GM23248 (cell line): ENCODE data around the gene APOC3. TPM values are rescaled to one million over a fixed set of nuclear protein-coding genes. Genes with fewer than 3 reads are reported as not detected.

Source experiments
- DNase-seq: peaks from one replicate; pipeline ENCODE4 v3.0.0-alpha.2; 2015
- H2AFZ ChIP-seq: fragments of 200-600 bp; sonication (generic); 2 replicates; pipeline ENCODE4 v1.6.1; 2016; ENCODE audit warnings: antibody characterized with exemption
- H3F3A ChIP-seq: fragments of 200-600 bp; sonication (generic); 2 replicates; pipeline ENCODE4 v1.6.1; 2016; ENCODE audit warnings: mild to moderate bottlenecking, antibody characterized with exemption, mixed run types; ENCODE audit not compliant: insufficient read depth
- H3K27ac ChIP-seq: fragments of 200-600 bp; sonication (generic); 2 replicates; pipeline ENCODE4 v1.5.1; 2016; ENCODE audit warnings: mild to moderate bottlenecking
- H3K27me3 ChIP-seq: fragments of 200-600 bp; sonication (generic); replicated peaks from 2 replicates; pipeline ENCODE4 v1.6.1; 2016; ENCODE audit warnings: mild to moderate bottlenecking; ENCODE audit not compliant: insufficient read depth
- H3K36me3 ChIP-seq: fragments of 200-600 bp; sonication (generic); 2 replicates; pipeline ENCODE4 v1.6.1; 2016; ENCODE audit warnings: low read depth, mild to moderate bottlenecking
- H3K4me1 ChIP-seq: fragments of 200-600 bp; sonication (generic); 2 replicates; pipeline ENCODE4 v1.6.1; 2016; ENCODE audit warnings: mild to moderate bottlenecking; ENCODE audit not compliant: insufficient read depth
- H3K4me2 ChIP-seq: fragments of 200-600 bp; sonication (generic); one replicate; pipeline ENCODE4 v1.6.1; 2016; ENCODE audit warnings: mild to moderate bottlenecking; ENCODE audit not compliant: unreplicated experiment
- H3K4me3 ChIP-seq: fragments of 200-600 bp; sonication (generic); 2 replicates; pipeline ENCODE4 v1.5.1; 2016; ENCODE audit warnings: mild to moderate bottlenecking
- H3K79me2 ChIP-seq: fragments of 200-600 bp; sonication (generic); 2 replicates; pipeline ENCODE4 v1.6.1; 2016; ENCODE audit warnings: mild to moderate bottlenecking; ENCODE audit not compliant: insufficient read depth
- H3K9ac ChIP-seq: fragments of 200-600 bp; sonication (generic); 2 replicates; pipeline ENCODE4 v1.6.1; 2016; ENCODE audit warnings: mild to moderate bottlenecking
- H3K9me2 ChIP-seq: fragments of 200-600 bp; sonication (generic); 2 replicates; pipeline ENCODE4 v1.6.1; 2016; ENCODE audit warnings: mixed run types, mild to moderate bottlenecking, moderate library complexity; ENCODE audit not compliant: insufficient read depth
- H3K9me3 ChIP-seq: fragments of 200-600 bp; sonication (generic); one replicate; pipeline ENCODE4 v1.6.1; 2017; ENCODE audit warnings: low read depth
- H4K20me1 ChIP-seq: fragments of 200-600 bp; sonication (generic); 2 replicates; pipeline ENCODE4 v1.6.0; 2016; ENCODE audit not compliant: insufficient read depth
- EZH2 ChIP-seq: fragments of 200-600 bp; sonication (generic); IDR thresholded peaks from 2 replicates; pipeline ENCODE4 v1.6.1; 2018; ENCODE audit warnings: antibody characterized with exemption, mild to moderate bottlenecking; ENCODE audit not compliant: insufficient read depth, poor library complexity, severe bottlenecking
- EZH2phosphoT487 ChIP-seq: fragments of 200-600 bp; sonication (generic); IDR thresholded peaks from 2 replicates; pipeline ENCODE4 v1.6.1; 2018; ENCODE audit warnings: antibody characterized with exemption, moderate library complexity, mild to moderate bottlenecking, low read depth; ENCODE audit not compliant: insufficient read depth
- WGBS, 2 experiments: methylation state at CpG; one replicate each; pipeline ENCODE4 v1.1.6; 2015 to 2017; ENCODE audit warnings: low lambda C conversion rate in 2 of 2, low coverage in 1 of 2; ENCODE audit errors: missing lambda C conversion rate in 2 of 2; 5-methylcytosine and 5-hydroxymethylcytosine counted together
- in situ Hi-C: fragments of 300-500 bp; cut with MboI; formaldehyde crosslinking; loops from 2 replicates; pipeline ENCODE4 v1.15.0; 2020
- polyA plus RNA-seq: library from polyadenylated mRNA; unstranded; fragments of >200 nt; fragmentation: Nextera tagmentation; extraction: Ambion mirVana; gene quantifications from 2 replicates; pipeline ENCODE4 v1.2.1, GENCODE V29; 2016
- total RNA-seq: library from RNA; depleted of rRNA; stranded (reverse); fragments of >200 nt; shearing (Covaris generic); gene quantifications from 2 replicates; pipeline ENCODE4 v1.2.3, GENCODE V29; 2014

APOC3 gene
- total and polyA plus RNA-seq, 2 experiments from 2014 or later, result not detected

GRCh38 chr11:116821050-116821918 lies 8.4 kb upstream of the APOC3 start:
- no peak overlapping the region for H2AFZ ChIP-seq
- in situ Hi-C loops, result no loop called here

GRCh38 chr11:116822575-116822974 lies 7.1 kb upstream of the APOC3 start:
- H3K9ac ChIP-seq, result no peak overlapping the region
- in situ Hi-C loops, result no loop called here
- TF ChIP-seq EZH2 (no peak), EZH2phosphoT487 (no peak)
- H3K36me3 ChIP-seq, result no peaks in the 10 kb centered on the region
- no peaks in the 10 kb centered on the region for H4K20me1 ChIP-seq
- 63 to 71% methylated on average over 5 of the region's 5 CpGs for WGBS, 2 experiments
- no peaks in the 10 kb centered on the region for H3F3A ChIP-seq
- H3K27me3 ChIP-seq, result no peaks in the 10 kb centered on the region
- no peaks in the 10 kb centered on the region for H3K9me3 ChIP-seq
- no peak overlapping the region for H2AFZ ChIP-seq
- no peaks in the 10 kb centered on the region for H3K79me2 ChIP-seq
- no peak for DNase-seq
- H3K4me2 ChIP-seq, result no peak overlapping the region
- no peak overlapping the region for H3K27ac ChIP-seq
- no peaks in the 10 kb centered on the region for H3K9me2 ChIP-seq
- no peak overlapping the region for H3K4me3 ChIP-seq
- H3K4me1 ChIP-seq, result no peaks in the 10 kb centered on the region

More at GRCh38 chr11:116821050-116821918, 8.4 kb upstream of the APOC3 start:
- Histone ChIP-seq H3K27ac (no peak overlapping the region), H3K9me3 (no peaks in the 10 kb centered on the region), H3K27me3 (no peaks in the 10 kb centered on the region), H3F3A (no peaks in the 10 kb centered on the region), H3K9me2 (no peaks in the 10 kb centered on the region), H3K79me2 (no peaks in the 10 kb centered on the region), H3K4me3 (no peak overlapping the region), H3K4me2 (no peak overlapping the region), H4K20me1 (no peaks in the 10 kb centered on the region), H3K4me1 (no peaks in the 10 kb centered on the region), H3K9ac (no peak overlapping the region), H3K36me3 (no peaks in the 10 kb centered on the region)
- no peak for TF ChIP-seq EZH2
- TF ChIP-seq EZH2phosphoT487, result no peak
- 86 to 88% methylated on average over 47 to 51 of the region's 51 CpGs for WGBS, 2 experiments
- DNase-seq, result no peak

GRCh38 chr11:116823031-116823843 lies 6.5 kb upstream of the APOC3 start, which contains the start of gene APOA4:
Gene APOA4, minus strand, starts transcription at chr11:116823304. Its CDS starts 113 bp downstream, at chr11:116823191.
- H3F3A ChIP-seq, result no peaks in the 10 kb centered on the region
- WGBS, 2 experiments, result 65 to 71% methylated on average over 16 of the region's 16 CpGs
- H3K4me3 ChIP-seq, result no peak within 1 kb of the TSS
- H4K20me1 ChIP-seq, result no peaks in the 10 kb centered on the region
- no peak within 1 kb of the TSS for H3K4me2 ChIP-seq
- no peaks in the 10 kb centered on the region for H3K27me3 ChIP-seq
- TF ChIP-seq EZH2phosphoT487 (no peak), EZH2 (no peak)
- H3K4me1 ChIP-seq, result no peaks in the 10 kb centered on the region
- DNase-seq, result no peak
- in situ Hi-C loops, result no loop called here
- H3K9me2 ChIP-seq, result no peaks in the 10 kb centered on the region
- no peaks in the 10 kb centered on the region for H3K36me3 ChIP-seq
- H3K27ac ChIP-seq, result no peak within 1 kb of the TSS
- no peaks in the 10 kb centered on the region for H3K9me3 ChIP-seq
- H3K9ac ChIP-seq, result no peak within 1 kb of the TSS
- no peaks in the 10 kb centered on the region for H3K79me2 ChIP-seq
- no peak within 1 kb of the TSS for H2AFZ ChIP-seq

- Histone ChIP-seq H3K27me3 (no peaks in the 10 kb centered on the region), H4K20me1 (no peaks in the 10 kb centered on the region), H3K4me3 (no peak overlapping the region), H3K9me2 (no peaks in the 10 kb centered on the region), H3K4me1 (no peaks in the 10 kb centered on the region), H3F3A (no peaks in the 10 kb centered on the region), H3K79me2 (no peaks in the 10 kb centered on the region), H3K9ac (no peak overlapping the region), H3K4me2 (no peak overlapping the region), H3K9me3 (no peaks in the 10 kb centered on the region), H3K36me3 (no peaks in the 10 kb centered on the region), H2AFZ (no peak overlapping the region), H3K27ac (no peak overlapping the region)
- no peak for TF ChIP-seq EZH2
- WGBS, 2 experiments, result 42 to 46% methylated on average over 5 of the region's 5 CpGs
- no peak for DNase-seq
- in situ Hi-C loops, result no loop called here
Measured at GRCh38 chr11:116825434-116825833, 4.3 kb upstream of the APOC3 start.
